ENCODE results near the gene SPAST. TPM values are rescaled to one million over a fixed set of nuclear protein-coding genes. Genes with fewer than 3 reads are reported as not detected.

SPAST gene
- total and polyA plus RNA-seq, 2 donors (not counting 1 experiment from before 2014, with no cell fraction given): 6.2 to 26.8 TPM

DNA sequence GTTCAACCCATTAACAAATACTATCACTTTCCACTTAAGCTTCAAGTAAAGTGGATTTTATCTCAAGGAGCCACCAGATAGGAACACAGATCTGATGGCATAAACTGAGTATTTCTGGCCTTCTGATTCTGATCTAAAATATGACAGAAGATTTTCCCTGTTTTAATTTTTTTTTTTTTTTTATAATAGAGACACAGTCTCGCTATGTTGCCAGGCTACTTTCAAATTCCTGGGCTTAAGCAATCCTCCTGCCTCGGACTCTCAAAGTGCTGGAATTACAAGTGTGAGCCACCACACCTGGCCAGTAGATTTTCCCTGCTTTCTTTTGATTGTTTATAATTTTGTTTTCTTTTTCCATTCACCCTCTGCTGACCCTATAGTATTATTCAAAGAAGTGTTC is 65.7 kb downstream of the SPAST start:
- no peak overlapping the region for H3K27ac Mint-ChIP-seq
- intact Hi-C loops (cut with micrococcal nuclease): no loop called here
- H3K9me3 Mint-ChIP-seq (ENCODE audit: insufficient read depth): no peaks in the 10 kb centered on the region
- H3K4me2 ChIP-seq (replicated peaks; ENCODE audit: low read depth, low read length, poor library complexity, severe bottlenecking): no peak overlapping the region
- no peak overlapping the region for H3K4me3 ChIP-seq (ENCODE audit: control extremely low read depth in 1 of 5, extremely low read depth in 1 of 5, insufficient read depth in 1 of 5, low read depth in 2 of 5, low read length in 4 of 5)
- DNase-seq (no peak), ATAC-seq (ENCODE audit: low read depth) (no peak)
- no CpG with 5 or more reads among the region's 2 CpGs for WGBS (ENCODE audit: insufficient coverage)
- no peaks in the 10 kb centered on the region for H3K4me1 ChIP-seq (ENCODE audit: control insufficient read depth in 2 of 2, insufficient read depth in 2 of 2, low read length in 2 of 2)
- no peaks in the 10 kb centered on the region for H4K20me1 ChIP-seq (ENCODE audit: control insufficient read depth, insufficient read depth, low read length, poor library complexity, severe bottlenecking)
- peaks cover 21 to 56% of the 10 kb centered on the region in 2 experiments for H3K36me3 ChIP-seq (replicated peaks in 1 of 2; ENCODE audit: control extremely low read depth in 1 of 2, control insufficient read depth in 1 of 2, extremely low read depth in 1 of 2, insufficient read depth in 2 of 2, low read length in 1 of 2)
- no peaks in the 10 kb centered on the region for H3K79me2 ChIP-seq (ENCODE audit: control insufficient read depth, insufficient read depth, low read length)
- no peaks in the 10 kb centered on the region for H3K27me3 Mint-ChIP-seq
- H3K27me3 ChIP-seq (replicated peaks in 1 of 4; ENCODE audit: control extremely low read depth in 1 of 4, control insufficient read depth in 3 of 4, insufficient read depth in 4 of 4, low read length in 3 of 4): no peaks in the 10 kb centered on the region
- H3K9me3 ChIP-seq (ENCODE audit: control extremely low read depth in 1 of 3, control insufficient read depth in 2 of 3, insufficient read depth in 1 of 3, low read length in 2 of 3): no peaks in the 10 kb centered on the region
- ChIA-PET POLR2A (no interaction called here), CTCF (no interaction called here)
- H3K27ac ChIP-seq (ENCODE audit: low read length in 2 of 2): no peak overlapping the region
- H2AFZ ChIP-seq (ENCODE audit: insufficient read depth, low read depth, low read length, poor library complexity, severe bottlenecking): no peak overlapping the region
- H3K4me1 Mint-ChIP-seq: no peaks in the 10 kb centered on the region
- H3K9ac ChIP-seq (ENCODE audit: low read length): no peak overlapping the region
- TF ChIP-seq, protein P1, sequence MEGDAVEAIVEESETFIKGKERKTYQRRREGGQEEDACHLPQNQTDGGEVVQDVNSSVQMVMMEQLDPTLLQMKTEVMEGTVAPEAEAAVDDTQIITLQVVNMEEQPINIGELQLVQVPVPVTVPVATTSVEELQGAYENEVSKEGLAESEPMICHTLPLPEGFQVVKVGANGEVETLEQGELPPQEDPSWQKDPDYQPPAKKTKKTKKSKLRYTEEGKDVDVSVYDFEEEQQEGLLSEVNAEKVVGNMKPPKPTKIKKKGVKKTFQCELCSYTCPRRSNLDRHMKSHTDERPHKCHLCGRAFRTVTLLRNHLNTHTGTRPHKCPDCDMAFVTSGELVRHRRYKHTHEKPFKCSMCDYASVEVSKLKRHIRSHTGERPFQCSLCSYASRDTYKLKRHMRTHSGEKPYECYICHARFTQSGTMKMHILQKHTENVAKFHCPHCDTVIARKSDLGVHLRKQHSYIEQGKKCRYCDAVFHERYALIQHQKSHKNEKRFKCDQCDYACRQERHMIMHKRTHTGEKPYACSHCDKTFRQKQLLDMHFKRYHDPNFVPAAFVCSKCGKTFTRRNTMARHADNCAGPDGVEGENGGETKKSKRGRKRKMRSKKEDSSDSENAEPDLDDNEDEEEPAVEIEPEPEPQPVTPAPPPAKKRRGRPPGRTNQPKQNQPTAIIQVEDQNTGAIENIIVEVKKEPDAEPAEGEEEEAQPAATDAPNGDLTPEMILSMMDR (IDR thresholded peaks at IDR 0.05): no peak
- no peak for TF ChIP-seq EZH2 (IDR thresholded peaks at IDR 0.05; ENCODE audit: borderline replicate concordance, insufficient read depth, low read depth, low read length, poor library complexity, severe bottlenecking)
- no peak overlapping the region for H3K4me3 Mint-ChIP-seq

DNA sequence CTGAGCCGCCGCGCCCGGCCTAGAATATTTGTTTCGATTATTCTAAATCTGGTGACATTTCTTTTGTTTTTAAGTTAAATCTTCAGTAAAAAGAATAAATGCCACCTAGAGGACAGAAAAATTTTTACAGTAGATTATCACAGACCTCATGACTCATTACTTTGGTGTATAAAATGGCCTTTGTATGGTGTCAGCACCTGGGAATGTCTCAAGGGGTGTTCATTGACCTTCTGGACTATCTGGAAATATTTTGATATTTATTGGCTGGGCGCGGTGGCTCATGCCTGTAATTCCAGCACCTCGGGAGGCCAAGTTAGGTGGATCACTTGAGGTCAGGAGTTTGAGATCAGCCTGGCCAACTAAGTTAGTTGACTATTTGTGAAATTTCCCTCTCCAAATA is 72.1 kb downstream of the SPAST start:
- H3K4me3 Mint-ChIP-seq: no peak overlapping the region
- no peak overlapping the region for H3K9ac ChIP-seq (ENCODE audit: low read length)
- no peak for TF ChIP-seq EZH2 (IDR thresholded peaks at IDR 0.05; ENCODE audit: borderline replicate concordance, insufficient read depth, low read depth, low read length, poor library complexity, severe bottlenecking)
- TF ChIP-seq, protein P1 (IDR thresholded peaks at IDR 0.05): peak; percentile 33
- no peaks in the 10 kb centered on the region for H4K20me1 ChIP-seq (ENCODE audit: control insufficient read depth, insufficient read depth, low read length, poor library complexity, severe bottlenecking)
- H3K79me2 ChIP-seq (ENCODE audit: control insufficient read depth, insufficient read depth, low read length): no peaks in the 10 kb centered on the region
- no peaks in the 10 kb centered on the region for H3K27me3 ChIP-seq (replicated peaks in 1 of 4; ENCODE audit: control extremely low read depth in 1 of 4, control insufficient read depth in 3 of 4, insufficient read depth in 4 of 4, low read length in 3 of 4)
- peak; percentile 39 for DNase-seq
- ChIA-PET CTCF (interaction anchor here (0.6 kb wide), 1 partner anchor 145 kb away, joined by 3 read pairs; no protein-coding TSS in a partner anchor), POLR2A (no interaction called here)
- intact Hi-C loops (cut with micrococcal nuclease): no loop called here
- H3K9me3 Mint-ChIP-seq (ENCODE audit: insufficient read depth): no peaks in the 10 kb centered on the region
- peaks cover 15 to 39% of the 10 kb centered on the region in 2 experiments for H3K36me3 ChIP-seq (replicated peaks in 1 of 2; ENCODE audit: control extremely low read depth in 1 of 2, control insufficient read depth in 1 of 2, extremely low read depth in 1 of 2, insufficient read depth in 2 of 2, low read length in 1 of 2)
- no peak overlapping the region for H2AFZ ChIP-seq (ENCODE audit: insufficient read depth, low read depth, low read length, poor library complexity, severe bottlenecking)
- H3K27ac Mint-ChIP-seq: no peak overlapping the region
- no peaks in the 10 kb centered on the region for H3K27me3 Mint-ChIP-seq
- H3K9me3 ChIP-seq (ENCODE audit: control extremely low read depth in 1 of 3, control insufficient read depth in 2 of 3, insufficient read depth in 1 of 3, low read length in 2 of 3): no peaks in the 10 kb centered on the region
- H3K4me1 ChIP-seq (ENCODE audit: control insufficient read depth in 2 of 2, insufficient read depth in 2 of 2, low read length in 2 of 2): no peaks in the 10 kb centered on the region
- WGBS (ENCODE audit: insufficient coverage): no CpG with 5 or more reads among the region's 8 CpGs
- no peak for ATAC-seq (ENCODE audit: low read depth)
- H3K4me2 ChIP-seq (replicated peaks; ENCODE audit: low read depth, low read length, poor library complexity, severe bottlenecking): no peak overlapping the region
- no peak overlapping the region for H3K27ac ChIP-seq (ENCODE audit: low read length in 2 of 2)
- H3K4me3 ChIP-seq (ENCODE audit: control extremely low read depth in 1 of 5, extremely low read depth in 1 of 5, insufficient read depth in 1 of 5, low read depth in 2 of 5, low read length in 4 of 5): no peak overlapping the region
- H3K4me1 Mint-ChIP-seq: no peaks in the 10 kb centered on the region
